A172 (cell line): ENCODE measurements around the gene GFOD2. TPM values are rescaled to one million over a fixed set of nuclear protein-coding genes. Genes with fewer than 3 reads are reported as not detected.

Source experiments
- DNase-seq: peaks from one replicate; pipeline ENCODE4 v3.0.0-alpha.2; 2015; ENCODE audit warnings: low spot score
- total RNA-seq: library from RNA; depleted of rRNA; stranded (reverse); fragments of >200 nt; shearing (Covaris generic); gene quantifications from 2 replicates; pipeline ENCODE4 v1.2.3, GENCODE V29; 2014

The GFOD2 gene
- total RNA-seq, 1 experiment from 2014 or later: 21.9 TPM

- peak; percentile 62 for DNase-seq
Measured at GRCh38 chr16:67672739-67673662, 46.1 kb downstream of the GFOD2 start.

- DNase-seq: no peak
Measured at GRCh38 chr16:67672306-67672705, 46.8 kb downstream of the GFOD2 start.

GRCh38 chr16:67669499-67670101 lies 49.5 kb downstream of the GFOD2 start:
- no peak for DNase-seq

GRCh38 chr16:67668495-67669157 lies 50.5 kb downstream of the GFOD2 start:
- no peak for DNase-seq

GRCh38 chr16:67667817-67668494 lies 51.2 kb downstream of the GFOD2 start:
- DNase-seq: peak; percentile 39

GRCh38 chr16:67667453-67667816 lies 51.7 kb downstream of the GFOD2 start:
- no peak for DNase-seq

GRCh38 chr16:67666559-67667452 lies 52.3 kb downstream of the GFOD2 start, which contains the start of the genes C16orf86 and ENKD1:
TSS of gene C16orf86 (plus strand) at chr16:67666814. CDS start at chr16:67666971, 157 bp downstream.
TSS of gene ENKD1 (minus strand) at chr16:67666750. CDS start at chr16:67666442, 308 bp downstream.
- no peak for DNase-seq

- DNase-seq: no peak
Measured at GRCh38 chr16:67666032-67666551, 53.0 kb downstream of the GFOD2 start.

- no peak for DNase-seq
Measured at GRCh38 chr16:67665598-67665997, 53.5 kb downstream of the GFOD2 start.

- DNase-seq: no peak
Measured at GRCh38 chr16:67664871-67665270, 54.2 kb downstream of the GFOD2 start.

GRCh38 chr16:67664258-67664657 lies 54.9 kb downstream of the GFOD2 start:
- no peak for DNase-seq

- no peak for DNase-seq
Measured at GRCh38 chr16:67663877-67664222, 55.3 kb downstream of the GFOD2 start.

- DNase-seq: no peak
Measured at GRCh38 chr16:67663151-67663876, 55.8 kb downstream of the GFOD2 start.

GRCh38 chr16:67662653-67663010 lies 56.5 kb downstream of the GFOD2 start:
- DNase-seq: no peak

- no peak for DNase-seq
Measured at GRCh38 chr16:67661886-67662652, 57.0 kb downstream of the GFOD2 start.

GRCh38 chr16:67661101-67661761 lies 57.9 kb downstream of the GFOD2 start:
- peak; percentile 38 for DNase-seq

- DNase-seq: peak; percentile 91
Measured at GRCh38 chr16:67660564-67661028, 58.5 kb downstream of the GFOD2 start, which contains the start of gene PARD6A. TSS of gene PARD6A (plus strand) at chr16:67660960. CDS start at chr16:67661039, 79 bp downstream.
